22Rv1 (cell line): ENCODE results near the gene PRMT9.

Source experiments
- H3K27ac ChIP-seq: fragments of 450-650 bp; 2 replicates; pipeline ENCODE4 v1.5.1; 2017
- CTCF ChIP-seq: fragments of 450-650 bp; IDR thresholded peaks from 2 replicates; pipeline ENCODE4 v1.5.1; 2017; ENCODE audit warnings: mild to moderate bottlenecking
- ZFX ChIP-seq: fragments of 450-650 bp; IDR thresholded peaks from 2 replicates; pipeline ENCODE4 v1.6.1; 2017; ENCODE audit warnings: antibody characterized with exemption, borderline replicate concordance

Gene PRMT9

DNA sequence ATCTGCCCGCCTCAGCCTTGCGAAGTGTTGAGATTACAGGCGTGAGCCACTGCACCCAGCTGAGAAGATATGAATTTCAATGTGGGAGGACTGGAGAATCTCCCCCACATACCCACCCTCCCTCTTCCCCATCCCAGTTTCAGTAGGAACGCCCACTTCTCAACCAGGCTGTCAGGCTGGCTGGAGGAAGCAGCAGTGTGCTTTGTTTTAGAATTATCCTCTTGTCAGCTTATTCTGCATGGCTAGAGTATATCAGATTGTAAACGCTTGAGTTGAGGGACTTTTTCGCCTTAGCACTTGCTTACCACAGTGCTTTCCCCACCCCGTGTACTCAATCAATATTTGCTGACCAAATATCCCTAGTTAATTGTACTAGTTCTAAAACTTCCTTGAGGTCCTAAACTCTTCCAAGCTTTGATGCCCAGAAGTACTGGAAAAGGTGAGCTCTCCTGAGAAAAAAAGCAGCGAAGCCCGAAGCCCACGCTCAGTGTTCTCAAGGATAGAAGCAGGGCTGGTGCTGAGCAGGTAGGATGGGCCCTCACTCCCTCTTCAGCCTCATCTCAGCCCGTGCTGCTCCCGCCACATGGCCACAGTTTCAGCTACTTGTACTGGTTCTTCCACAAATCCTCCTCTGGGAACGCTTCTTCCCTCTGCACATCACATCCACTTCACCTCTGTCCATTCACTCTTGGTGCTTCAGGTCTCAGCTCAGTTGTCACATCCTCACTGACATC is 40.7 kb upstream of the PRMT9 start:
- no peak for TF ChIP-seq CTCF
- no peak for TF ChIP-seq ZFX
- H3K27ac ChIP-seq = peak overlapping the region; percentile 40

DNA sequence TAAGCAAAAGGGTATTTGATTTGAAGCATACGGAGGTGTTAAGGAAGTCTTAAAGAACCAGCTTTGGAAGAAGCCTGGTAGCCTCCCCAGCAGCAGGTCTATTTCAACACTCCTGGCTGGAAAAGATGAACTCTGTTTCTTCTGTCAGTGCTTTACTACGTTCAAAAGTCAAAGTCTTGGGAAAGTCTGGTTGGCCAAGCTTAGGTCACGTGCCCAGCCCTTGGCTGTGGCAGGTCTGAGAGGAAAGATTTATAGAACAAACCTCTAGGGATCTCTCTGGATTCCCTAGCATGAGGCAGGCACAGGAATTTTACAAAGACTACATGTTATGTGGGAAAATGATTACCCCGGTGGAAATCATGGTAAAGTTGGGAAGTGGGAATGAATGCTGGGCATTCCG is 39.4 kb upstream of the PRMT9 start:
- TF ChIP-seq CTCF (no peak), ZFX (no peak)
- H3K27ac ChIP-seq = no peak overlapping the region

GRCh38 chr4:147717878-147718277 is 33.9 kb upstream of the PRMT9 start:
- H3K27ac ChIP-seq = no peak overlapping the region
- TF ChIP-seq CTCF = no peak
- TF ChIP-seq ZFX = no peak

DNA sequence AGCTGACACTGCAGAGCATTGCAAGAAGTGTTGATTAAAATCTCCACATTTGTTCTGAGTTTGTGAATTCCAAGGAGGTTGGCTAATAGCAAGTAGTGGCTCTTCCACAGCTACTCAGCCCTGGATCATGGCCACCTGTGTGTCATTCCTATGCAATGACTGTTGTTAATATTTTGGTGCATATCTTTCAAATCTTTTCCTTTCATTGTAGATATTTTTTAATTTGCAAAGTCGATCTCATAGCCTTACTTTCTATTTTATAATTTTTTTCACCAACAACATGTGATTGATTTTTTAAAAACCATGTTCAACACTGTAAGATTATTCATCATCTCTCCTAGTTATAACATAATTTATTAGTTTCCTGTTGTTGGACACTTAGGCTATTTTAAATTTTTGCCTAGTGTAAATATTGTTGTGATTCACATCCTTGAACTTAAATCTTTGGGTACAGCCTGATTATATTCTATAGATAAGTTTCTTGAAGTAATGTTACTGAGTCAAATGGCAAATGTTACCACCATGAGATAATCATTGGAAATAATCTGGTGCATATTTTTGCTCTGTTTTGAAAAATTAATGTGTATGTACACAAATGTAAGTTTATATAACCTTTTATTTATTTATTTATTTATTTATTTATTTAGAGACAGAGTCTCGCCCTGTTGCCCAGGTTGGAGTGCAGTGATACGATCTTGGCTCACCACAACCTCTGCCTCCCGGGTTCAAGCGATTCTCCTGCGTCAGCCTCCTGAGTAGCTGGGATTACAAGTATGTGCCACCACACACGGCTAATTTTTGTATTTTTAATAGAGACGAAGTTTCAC is 30.8 kb upstream of the PRMT9 start:
- no peak overlapping the region for H3K27ac ChIP-seq
- TF ChIP-seq CTCF = no peak
- no peak for TF ChIP-seq ZFX

DNA sequence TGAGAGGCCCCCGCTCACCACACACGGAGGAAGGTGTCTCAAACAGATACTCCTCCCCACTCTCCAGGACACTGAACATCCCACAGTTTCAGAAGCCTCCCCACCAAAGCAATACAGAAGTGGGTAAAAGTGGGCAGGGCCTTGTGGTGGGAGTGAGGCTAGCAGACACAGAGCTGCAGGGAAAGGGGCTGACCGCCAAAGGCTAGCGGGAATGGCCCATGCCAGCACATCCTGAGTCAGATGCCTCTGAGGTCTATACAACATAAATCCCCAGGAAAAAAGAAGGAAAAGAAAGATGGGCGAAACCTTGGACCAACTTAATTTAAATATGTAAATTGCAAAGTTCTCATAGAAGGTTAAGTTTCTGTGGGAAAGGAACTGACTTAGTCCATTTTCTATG is 26.0 kb upstream of the PRMT9 start:
- no peak for TF ChIP-seq CTCF
- TF ChIP-seq ZFX = no peak
- no peak overlapping the region for H3K27ac ChIP-seq

- H3K27ac ChIP-seq = no peak overlapping the region
These were observed 24.1 kb upstream of the PRMT9 start for GRCh38 chr4:147707892-147708672.

More at GRCh38 chr4:147707892-147708672, 24.1 kb upstream of the PRMT9 start:
- TF ChIP-seq ZFX = no peak
- peak; percentile 90 for TF ChIP-seq CTCF
